KOPT-K1 (cell line): ENCODE data around the gene HNRNPA2B1.
"Not testable (repeated sequence)": the region's sequence is repeated elsewhere in the genome, so short reads cannot be mapped to it uniquely, and the experiment has no call there.

Experiments used
- H3K27ac ChIP-seq: fragments of 200-600 bp; sonication (generic); 2 replicates; pipeline ENCODE4 v1.5.1; 2016; ENCODE audit warnings: antibody characterized with exemption, mild to moderate bottlenecking, low read depth, low read length; ENCODE audit not compliant: poor library complexity, severe bottlenecking
- H3K36me3 ChIP-seq: fragments of 200-600 bp; sonication (generic); 2 replicates; pipeline ENCODE4 v1.5.1; 2017; ENCODE audit warnings: antibody characterized with exemption, mild to moderate bottlenecking, low read length, moderate library complexity; ENCODE audit not compliant: insufficient read depth
- H3K9me3 ChIP-seq: fragments of 200-600 bp; sonication (generic); 2 replicates; pipeline ENCODE4 v1.5.1; 2017; ENCODE audit warnings: antibody characterized with exemption, low read length, mild to moderate bottlenecking; ENCODE audit not compliant: insufficient read depth, poor library complexity, severe bottlenecking

HNRNPA2B1 gene

GRCh38 chr7:26191974-26192479, 8.5 kb downstream of the HNRNPA2B1 start:
- Histone ChIP-seq H3K36me3 (peaks cover 100% of the 10 kb centered on the region), H3K27ac (no peak overlapping the region), H3K9me3 (no peaks in the 10 kb centered on the region)

DNA sequence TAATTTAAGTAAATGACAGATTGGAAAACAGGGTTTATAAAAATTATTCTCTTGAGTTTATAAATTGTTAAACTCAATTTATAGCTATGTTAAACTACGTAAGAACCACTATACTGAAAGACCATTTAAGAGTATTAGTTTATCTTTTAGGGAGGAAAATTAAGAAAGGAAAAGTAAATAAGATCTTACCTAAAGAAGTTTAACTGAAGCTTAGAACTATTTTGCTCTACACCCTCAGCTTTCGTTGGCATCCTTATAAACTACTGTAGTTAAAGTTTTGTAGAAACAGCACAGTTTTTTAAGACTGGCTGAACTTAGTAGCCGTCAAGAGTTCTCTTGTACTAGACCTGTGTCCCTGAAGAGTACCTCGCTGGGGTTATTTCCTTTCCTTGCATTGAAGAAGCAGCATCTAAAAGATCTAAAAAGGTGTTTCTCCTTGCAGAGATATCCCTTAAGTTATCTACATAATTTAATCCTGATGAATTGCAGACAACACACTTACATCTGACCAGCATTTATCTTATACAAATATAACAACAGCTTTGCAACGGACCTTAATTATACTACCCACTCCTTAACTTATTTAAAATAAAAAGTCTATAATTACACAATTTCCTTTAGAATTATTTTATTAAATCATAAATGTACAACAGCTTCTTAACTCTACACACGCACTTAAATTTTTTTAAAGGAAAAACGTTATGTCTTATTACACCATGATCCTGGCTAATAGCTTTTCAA, 9.1 kb downstream of the HNRNPA2B1 start:
- H3K9me3 ChIP-seq = no peaks in the 10 kb centered on the region
- peaks cover 100% of the 10 kb centered on the region for H3K36me3 ChIP-seq
- no peak overlapping the region for H3K27ac ChIP-seq

DNA sequence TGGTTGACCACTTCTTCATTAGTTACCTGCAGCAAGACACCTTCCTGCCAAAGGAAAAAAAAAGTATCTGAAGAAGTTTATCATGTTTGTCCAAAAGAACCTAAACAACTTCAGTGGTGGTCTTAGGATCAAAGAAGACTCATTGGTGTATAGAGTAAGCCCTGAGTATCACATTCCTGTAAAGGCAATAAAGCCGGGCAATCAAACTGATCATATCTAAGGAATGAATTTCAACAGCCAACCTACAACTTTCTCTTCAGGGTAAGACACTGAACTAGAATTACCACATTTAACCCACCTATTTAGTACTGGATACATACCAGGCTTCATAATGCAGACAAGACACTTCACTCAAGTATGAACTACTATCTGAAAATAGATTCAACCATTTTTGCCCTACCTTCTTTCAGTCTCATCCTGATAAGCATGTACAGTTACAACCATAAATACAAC, 10.1 kb downstream of the HNRNPA2B1 start:
- Histone ChIP-seq H3K9me3 (no peaks in the 10 kb centered on the region), H3K27ac (no peak overlapping the region), H3K36me3 (peaks cover 98% of the 10 kb centered on the region)

- Histone ChIP-seq H3K36me3 (peaks cover 98% of the 10 kb centered on the region), H3K27ac (no peak overlapping the region)
These were observed 10.8 kb downstream of the HNRNPA2B1 start for GRCh38 chr7:26189697-26190096.

GRCh38 chr7:26188957-26189541, 11.5 kb downstream of the HNRNPA2B1 start:
- no peak overlapping the region for H3K27ac ChIP-seq
- H3K9me3 ChIP-seq = no peaks in the 10 kb centered on the region

More at GRCh38 chr7:26189697-26190096, 10.8 kb downstream of the HNRNPA2B1 start:
- no peaks in the 10 kb centered on the region for H3K9me3 ChIP-seq

DNA sequence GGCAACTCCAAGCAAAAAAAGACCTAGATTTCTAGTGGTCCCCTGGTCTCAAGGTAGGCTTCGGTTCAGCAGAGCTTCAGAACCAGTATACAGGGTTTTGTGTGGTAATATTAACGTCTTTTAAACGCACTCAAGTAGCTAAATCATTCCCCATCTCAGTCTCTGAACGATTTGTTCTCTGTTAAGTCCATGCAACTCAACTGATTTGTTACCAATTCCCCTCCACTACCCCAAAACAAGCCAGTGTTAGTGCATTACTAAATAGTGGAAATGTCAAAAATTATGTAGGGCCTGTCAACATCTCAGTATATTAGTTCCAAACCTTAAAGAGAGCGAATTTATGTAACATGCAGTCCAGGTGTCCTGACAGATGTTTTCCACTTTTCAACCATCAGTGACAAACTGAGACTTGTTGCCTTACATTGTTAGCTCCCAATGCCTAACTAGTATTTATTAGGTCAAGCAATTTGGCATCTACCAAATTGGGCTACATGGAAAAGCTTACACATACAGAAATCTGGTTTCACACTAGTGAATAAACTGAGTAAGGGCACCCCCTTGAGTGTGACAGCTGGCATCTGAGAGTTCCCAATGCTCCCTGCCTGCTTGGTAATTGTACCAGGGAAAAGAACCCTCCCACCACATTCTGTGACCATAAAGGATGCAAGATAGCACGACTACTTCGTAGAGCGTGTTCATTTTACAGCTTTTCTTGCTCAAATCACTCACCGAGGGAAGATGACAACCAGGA, 12.2 kb downstream of the HNRNPA2B1 start:
- Histone ChIP-seq H3K27ac (no peak overlapping the region), H3K9me3 (no peaks in the 10 kb centered on the region), H3K36me3 (peaks cover 85% of the 10 kb centered on the region)

More at GRCh38 chr7:26188957-26189541, 11.5 kb downstream of the HNRNPA2B1 start:
- H3K36me3 ChIP-seq = peaks cover 92% of the 10 kb centered on the region

GRCh38 chr7:26187380-26188205, 13.0 kb downstream of the HNRNPA2B1 start:
- Histone ChIP-seq H3K36me3 (peaks cover 77% of the 10 kb centered on the region), H3K27ac (no peak overlapping the region), H3K9me3 (no peaks in the 10 kb centered on the region)

- Histone ChIP-seq H3K9me3 (no peaks in the 10 kb centered on the region), H3K36me3 (peaks cover 68% of the 10 kb centered on the region), H3K27ac (no peak overlapping the region)
These were observed 13.9 kb downstream of the HNRNPA2B1 start for GRCh38 chr7:26186364-26187311.

DNA sequence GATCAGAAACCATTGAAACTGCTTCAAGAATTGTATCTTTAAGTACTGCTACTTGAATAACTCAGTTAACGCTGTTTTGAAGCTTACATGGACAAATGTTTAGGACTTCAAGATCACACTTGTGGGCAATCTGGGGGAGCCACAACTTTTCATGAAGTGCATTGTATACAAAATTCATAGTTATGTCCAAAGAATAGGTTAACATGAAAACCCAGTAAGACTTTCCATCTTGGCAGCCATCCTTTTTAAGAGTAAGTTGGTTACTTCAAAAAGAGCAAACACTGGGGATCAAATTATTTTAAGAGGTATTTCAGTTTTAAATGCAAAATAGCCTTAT, 14.7 kb downstream of the HNRNPA2B1 start:
- Histone ChIP-seq H3K36me3 (peaks cover 60% of the 10 kb centered on the region), H3K9me3 (no peaks in the 10 kb centered on the region), H3K27ac (no peak overlapping the region)

DNA sequence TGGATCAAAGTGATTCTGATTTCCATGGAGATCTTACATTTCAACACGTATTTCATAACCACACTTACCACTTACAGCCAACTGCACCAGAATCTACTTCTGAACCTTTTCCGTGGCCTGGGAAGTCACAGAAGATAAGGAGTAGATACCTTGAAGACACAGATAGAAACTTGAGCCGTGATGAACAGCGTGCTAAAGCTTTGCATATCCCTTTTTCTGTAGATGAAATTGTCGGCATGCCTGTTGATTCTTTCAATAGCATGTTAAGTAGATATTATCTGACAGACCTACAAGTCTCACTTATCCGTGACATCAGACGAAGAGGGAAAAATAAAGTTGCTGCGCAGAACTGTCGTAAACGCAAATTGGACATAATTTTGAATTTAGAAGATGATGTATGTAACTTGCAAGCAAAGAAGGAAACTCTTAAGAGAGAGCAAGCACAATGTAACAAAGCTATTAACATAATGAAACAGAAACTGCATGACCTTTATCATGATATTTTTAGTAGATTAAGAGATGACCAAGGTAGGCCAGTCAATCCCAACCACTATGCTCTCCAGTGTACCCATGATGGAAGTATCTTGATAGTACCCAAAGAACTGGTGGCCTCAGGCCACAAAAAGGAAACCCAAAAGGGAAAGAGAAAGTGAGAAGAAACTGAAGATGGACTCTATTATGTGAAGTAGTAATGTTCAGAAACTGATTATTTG, 15.3 kb downstream of the HNRNPA2B1 start:
- Histone ChIP-seq H3K36me3 (peaks cover 54% of the 10 kb centered on the region), H3K27ac (no peak overlapping the region), H3K9me3 (no peaks in the 10 kb centered on the region)

DNA sequence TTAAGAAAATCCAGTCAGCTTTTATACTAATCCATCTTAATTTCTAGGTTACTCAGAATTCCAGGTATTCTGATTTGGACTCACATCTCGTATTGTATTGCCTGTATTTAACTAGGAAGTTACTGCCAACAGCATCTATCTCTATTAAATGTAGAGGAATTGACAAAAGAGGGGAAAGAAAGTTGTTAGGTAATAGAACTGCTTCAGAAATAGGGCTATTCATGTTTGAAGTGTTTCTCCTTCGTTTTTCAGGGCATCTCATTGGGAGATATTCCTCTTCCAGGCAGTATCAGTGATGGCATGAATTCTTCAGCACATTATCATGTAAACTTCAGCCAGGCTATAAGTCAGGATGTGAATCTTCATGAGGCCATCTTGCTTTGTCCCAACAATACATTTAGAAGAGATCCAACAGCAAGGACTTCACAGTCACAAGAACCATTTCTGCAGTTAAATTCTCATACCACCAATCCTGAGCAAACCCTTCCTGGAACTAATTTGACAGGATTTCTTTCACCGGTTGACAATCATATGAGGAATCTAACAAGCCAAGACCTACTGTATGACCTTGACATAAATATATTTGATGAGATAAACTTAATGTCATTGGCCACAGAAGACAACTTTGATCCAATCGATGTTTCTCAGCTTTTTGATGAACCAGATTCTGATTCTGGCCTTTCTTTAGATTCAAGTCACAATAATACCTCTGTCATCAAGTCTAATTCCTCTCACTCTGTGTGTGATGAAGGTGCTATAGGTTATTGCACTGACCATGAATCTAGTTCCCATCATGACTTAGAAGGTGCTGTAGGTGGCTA, 16.1 kb downstream of the HNRNPA2B1 start:
- not testable (repeated sequence) for H3K9me3 ChIP-seq, H3K27ac ChIP-seq
- peaks cover 46% of the 10 kb centered on the region for H3K36me3 ChIP-seq

GRCh38 chr7:26183545-26184280, 16.8 kb downstream of the HNRNPA2B1 start:
- Histone ChIP-seq H3K9me3 (no peaks in the 10 kb centered on the region), H3K27ac (no peak overlapping the region), H3K36me3 (peaks cover 39% of the 10 kb centered on the region)
